IMR-90 (cell line): Measurements from ENCODE around the gene GRAMD1A. TPM values are rescaled to one million over a fixed set of nuclear protein-coding genes. Genes with fewer than 3 reads are reported as not detected.

ENCODE experiments used
- ATAC-seq: fragments of 200-7000 bp; cut with Tn5 transposase; 2 replicates; pipeline ENCODE4 v1.9.1; 2020; ENCODE audit warnings: low read depth, mild to moderate bottlenecking, moderate library complexity
- BruUV-seq: library from RNA; stranded (reverse); fragments of 400-500 nt; replicated peaks from 2 replicates; lab custom pipeline; 2021; lab: Mats Ljungman, UMichigan
- CTCF ChIA-PET: fragments of 300-600 bp; formaldehyde crosslinking; extraction: SDS; loops from one replicate; lab custom pipeline; 2021; ENCODE audit warnings: antibody characterized with exemption; lab: Yijun Ruan, JAX
- POLR2A ChIA-PET: fragments of 300-600 bp; sonication (Branson Sonifier 250); formaldehyde crosslinking; loops from one replicate; lab custom pipeline; 2022; ENCODE audit warnings: antibody characterized with exemption; ENCODE audit not compliant: unreplicated experiment; lab: Charles Lee
- DNase-seq: peaks from one replicate; pipeline ENCODE4 v3.0.0; 2013
- H2AFZ ChIP-seq: replicated peaks from 2 replicates; pipeline ENCODE3; 2013; ENCODE audit warnings: low read length, mild to moderate bottlenecking; ENCODE audit not compliant: poor library complexity
- H2AK5ac ChIP-seq: 2 replicates; pipeline ENCODE4 v1.6.1; 2013; ENCODE audit warnings: low read depth, low read length, inconsistent platforms
- H2AK9ac ChIP-seq: replicated peaks from 2 replicates; pipeline ENCODE3; 2013; ENCODE audit warnings: mild to moderate bottlenecking, low read depth, low read length, moderate library complexity; ENCODE audit not compliant: poor library complexity
- H2BK120ac ChIP-seq: 2 replicates; pipeline ENCODE4 v1.6.1; 2013; ENCODE audit warnings: low read depth, low read length, inconsistent platforms
- H2BK15ac ChIP-seq: 3 replicates; pipeline ENCODE4 v1.6.1; 2013; ENCODE audit warnings: low read depth, low read length, inconsistent platforms
- H2BK20ac ChIP-seq: 2 replicates; pipeline ENCODE4 v1.6.1; 2013; ENCODE audit warnings: low read depth, mild to moderate bottlenecking, inconsistent platforms, low read length, moderate library complexity
- H2BK5ac ChIP-seq: 2 replicates; pipeline ENCODE4 v1.6.1; 2013; ENCODE audit warnings: mild to moderate bottlenecking, low read depth, low read length, inconsistent platforms; ENCODE audit not compliant: poor library complexity, severe bottlenecking
- H3K14ac ChIP-seq: replicated peaks from 2 replicates; pipeline ENCODE4 v1.6.1; 2013; ENCODE audit warnings: low read depth, low read length, inconsistent platforms
- H3K18ac ChIP-seq: 2 replicates; pipeline ENCODE4 v1.6.1; 2013; ENCODE audit warnings: low read depth, low read length, control low read depth
- H3K23ac ChIP-seq: 2 replicates; pipeline ENCODE4 v1.6.1; 2013; ENCODE audit warnings: low read depth, low read length, inconsistent platforms
- H3K27ac ChIP-seq: 2 replicates; pipeline ENCODE4 v1.5.1; 2013; ENCODE audit warnings: mild to moderate bottlenecking, control low read depth, low read length; ENCODE audit not compliant: insufficient read depth
- H3K27me3 ChIP-seq: 2 replicates; pipeline ENCODE4 v1.6.1; 2013; ENCODE audit warnings: low read length; ENCODE audit not compliant: control insufficient read depth, insufficient read depth
- H3K36me3 ChIP-seq: 2 replicates; pipeline ENCODE4 v1.6.1; 2013; ENCODE audit warnings: low read length, mixed read lengths; ENCODE audit not compliant: control insufficient read depth, insufficient read depth
- H3K4ac ChIP-seq: 2 replicates; pipeline ENCODE4 v1.6.1; 2013; ENCODE audit warnings: low read depth, low read length, inconsistent platforms
- H3K4me1 ChIP-seq: 2 replicates; pipeline ENCODE4 v1.6.1; 2013; ENCODE audit warnings: low read length, mixed read lengths; ENCODE audit not compliant: control insufficient read depth, insufficient read depth
- H3K4me2 ChIP-seq: 2 replicates; pipeline ENCODE4 v1.6.1; 2013; ENCODE audit warnings: low read depth, mild to moderate bottlenecking, control low read depth, low read length, moderate library complexity
- H3K4me3 ChIP-seq: 2 replicates; pipeline ENCODE4 v1.5.1; 2013; ENCODE audit warnings: low read depth, mild to moderate bottlenecking, control low read depth, low read length, moderate library complexity; ENCODE audit not compliant: insufficient read depth
- H3K56ac ChIP-seq: 2 replicates; pipeline ENCODE4 v1.6.1; 2013; ENCODE audit warnings: low read length, inconsistent platforms; ENCODE audit not compliant: insufficient read depth; ENCODE audit errors: extremely low read depth
- H3K79me1 ChIP-seq, 2 experiments: 2 replicates each; pipeline ENCODE4 v1.6.1; 2013; ENCODE audit warnings: low read length in 2 of 2, inconsistent platforms in 1 of 2, low read depth in 1 of 2
- H3K9ac ChIP-seq: 2 replicates; pipeline ENCODE4 v1.6.1; 2013; ENCODE audit warnings: low read depth, low read length, control low read depth
- H3K9me1 ChIP-seq: 2 replicates; pipeline ENCODE4 v1.6.1; 2013; ENCODE audit warnings: low read length, inconsistent platforms; ENCODE audit not compliant: insufficient read depth
- H3K9me3 ChIP-seq: 2 replicates; pipeline ENCODE4 v1.6.1; 2013; ENCODE audit warnings: low read length; ENCODE audit not compliant: control insufficient read depth, insufficient read depth
- H4K20me1 ChIP-seq: 2 replicates; pipeline ENCODE4 v1.6.1; 2013; ENCODE audit warnings: low read length, inconsistent platforms; ENCODE audit not compliant: insufficient read depth
- H4K5ac ChIP-seq: 2 replicates; pipeline ENCODE4 v1.6.1; 2013; ENCODE audit warnings: mild to moderate bottlenecking, low read depth, low read length, control low read depth
- H4K8ac ChIP-seq, 2 experiments: 2 replicates each; pipeline ENCODE4 v1.6.1; 2013; ENCODE audit warnings: low read depth in 2 of 2, low read length in 2 of 2, control low read depth in 1 of 2, inconsistent platforms in 1 of 2
- H4K91ac ChIP-seq: 2 replicates; pipeline ENCODE4 v1.6.1; 2013; ENCODE audit warnings: low read depth, low read length, inconsistent platforms; ENCODE audit not compliant: insufficient read depth
- BHLHE40 ChIP-seq: fragments of 150-350 bp; IDR thresholded peaks from 2 replicates; pipeline ENCODE4 v1.6.1; 2016; ENCODE audit warnings: mild to moderate bottlenecking, low read depth, low read length
- CEBPB ChIP-seq: IDR thresholded peaks from 2 replicates; pipeline ENCODE4 v1.6.1; 2012; ENCODE audit warnings: low read depth, low read length, improper control_type of control experiment
- CHD1 ChIP-seq: IDR thresholded peaks from 2 replicates; pipeline ENCODE4 v1.6.1; 2012; ENCODE audit warnings: low read depth, low read length, improper control_type of control experiment
- CTCF ChIP-seq: conservative IDR thresholded peaks from 2 replicates; pipeline ENCODE4 v1.5.1; 2012; ENCODE audit warnings: mild to moderate bottlenecking, low read depth, low read length, improper control_type of control experiment
- ELK1 ChIP-seq: fragments of 150-350 bp; IDR thresholded peaks from 2 replicates; pipeline ENCODE4 v1.6.1; 2016; ENCODE audit warnings: low read depth, mild to moderate bottlenecking, low read length, moderate library complexity, borderline replicate concordance
- FOS ChIP-seq: fragments of 150-350 bp; IDR thresholded peaks from 2 replicates; pipeline ENCODE4 v1.6.1; 2016; ENCODE audit warnings: low read depth, low read length
- MAFK ChIP-seq: IDR thresholded peaks from 2 replicates; pipeline ENCODE4 v1.6.1; 2012; ENCODE audit warnings: low read depth, low read length, improper control_type of control experiment
- MAZ ChIP-seq: IDR thresholded peaks from 2 replicates; pipeline ENCODE4 v1.6.1; 2012; ENCODE audit warnings: low read depth, mild to moderate bottlenecking, low read length, improper control_type of control experiment, moderate library complexity, borderline replicate concordance
- MXI1 ChIP-seq: IDR thresholded peaks from 2 replicates; pipeline ENCODE4 v1.6.1; 2012; ENCODE audit warnings: low read depth, mild to moderate bottlenecking, low read length, moderate library complexity, borderline replicate concordance
- NFE2L2 ChIP-seq: fragments of 150-350 bp; IDR thresholded peaks from 2 replicates; pipeline ENCODE4 v1.6.1; 2016; ENCODE audit warnings: low read depth, mild to moderate bottlenecking, low read length
- POLR2A ChIP-seq: IDR thresholded peaks from 2 replicates; pipeline ENCODE4 v1.6.1; 2012; ENCODE audit warnings: mild to moderate bottlenecking, low read depth, low read length
- RAD21 ChIP-seq: IDR thresholded peaks from 2 replicates; pipeline ENCODE4 v1.6.1; 2012; ENCODE audit warnings: low read length, improper control_type of control experiment
- RCOR1 ChIP-seq: IDR thresholded peaks from 2 replicates; pipeline ENCODE4 v1.6.1; 2012; ENCODE audit warnings: mild to moderate bottlenecking, low read length, improper control_type of control experiment; ENCODE audit not compliant: insufficient replicate concordance
- RFX5 ChIP-seq: IDR thresholded peaks from 2 replicates; pipeline ENCODE4 v1.8.0; 2012; ENCODE audit warnings: low read depth, mild to moderate bottlenecking, low read length, moderate library complexity
- SMC3 ChIP-seq: fragments of 150-350 bp; IDR thresholded peaks from 2 replicates; pipeline ENCODE4 v1.6.1; 2016; ENCODE audit warnings: low read depth, mild to moderate bottlenecking, antibody characterized with exemption, low read length, moderate library complexity
- WGBS, 2 experiments: methylation state at CpG; one replicate each; pipeline versions ENCODE4 v1.1.5 to v1.1.7; 2013; ENCODE audit warnings: missing lambda C conversion rate in 2 of 2; ENCODE audit not compliant: insufficient read length in 1 of 2; ENCODE audit errors: extremely low coverage in 2 of 2; 5-methylcytosine and 5-hydroxymethylcytosine counted together
- dilution Hi-C: fragments of 300-500 bp; cut with HindIII; formaldehyde crosslinking; loops from one replicate; pipeline ENCODE4 v1.14.3; 2018; ENCODE audit warnings: low sequenced_read_pairs; ENCODE audit not compliant: unreplicated experiment
- in situ Hi-C: fragments of 300-500 bp; cut with MboI; formaldehyde crosslinking; loops from 3 replicates; pipeline ENCODE4 v1.14.3; 2019; ENCODE audit warnings: low sequenced_read_pairs, inconsistent platforms, mixed read lengths
- intact Hi-C: fragments of 100-400 bp; cut with micrococcal nuclease; formaldehyde crosslinking; loops from 2 replicates; pipeline ENCODE4 v1.10.0; 2022
- polyA plus RNA-seq, 3 experiments: library from polyadenylated mRNA; depleted of rRNA; stranded (reverse); fragments of >200 nt; gene quantifications; 2 replicates each; pipeline ENCODE4 v1.2.3, GENCODE V29; 2012; ENCODE audit warnings: low replicate concordance in 1 of 3
- total RNA-seq: library from RNA; depleted of rRNA; stranded (reverse); fragments of >200 nt; gene quantifications from 2 replicates; pipeline ENCODE4 v1.2.3, GENCODE V29; 2012
- TF ChIP-seq, protein P1 (sequence below): fragments of 150-350 bp; IDR thresholded peaks from 2 replicates; pipeline ENCODE4 v1.6.1; 2017; ENCODE audit warnings: mild to moderate bottlenecking, antibody characterized with exemption, low read length, low read depth

The GRAMD1A gene
- total and polyA plus RNA-seq, 2 of the 4 experiments (the other 2 are of a cell fraction) = 11.1 to 63.0 TPM

- no peaks in the 10 kb centered on the region for H3K27me3 ChIP-seq
- peaks cover 20% of the 10 kb centered on the region for H3K9me1 ChIP-seq
- peaks cover 41% of the 10 kb centered on the region for H3K9me3 ChIP-seq
- no peak overlapping the region for H2BK5ac ChIP-seq
- H3K27ac ChIP-seq = no peak overlapping the region
- H3K4me1 ChIP-seq = peaks cover 3% of the 10 kb centered on the region
- peak overlapping the region; percentile 24; the same call in 1 of the 2 replicates for H2AK5ac ChIP-seq
- no peak overlapping the region for H2AFZ ChIP-seq
- WGBS, 2 experiments = no CpG with 5 or more reads among the region's 7 CpGs
- dilution Hi-C loops = no loop called here
- H3K14ac ChIP-seq = no peak overlapping the region
- ChIA-PET POLR2A (no interaction called here), CTCF (no interaction called here)
- TF ChIP-seq, protein P1, sequence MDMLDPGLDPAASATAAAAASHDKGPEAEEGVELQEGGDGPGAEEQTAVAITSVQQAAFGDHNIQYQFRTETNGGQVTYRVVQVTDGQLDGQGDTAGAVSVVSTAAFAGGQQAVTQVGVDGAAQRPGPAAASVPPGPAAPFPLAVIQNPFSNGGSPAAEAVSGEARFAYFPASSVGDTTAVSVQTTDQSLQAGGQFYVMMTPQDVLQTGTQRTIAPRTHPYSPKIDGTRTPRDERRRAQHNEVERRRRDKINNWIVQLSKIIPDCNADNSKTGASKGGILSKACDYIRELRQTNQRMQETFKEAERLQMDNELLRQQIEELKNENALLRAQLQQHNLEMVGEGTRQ = no peak
- no peak for TF ChIP-seq MAFK
- TF ChIP-seq SMC3 = no peak
- TF ChIP-seq NFE2L2 = no peak
- TF ChIP-seq MXI1 = no peak
- TF ChIP-seq ELK1 = no peak
- no peak for TF ChIP-seq CTCF
- TF ChIP-seq CHD1 = no peak
- TF ChIP-seq BHLHE40 = no peak
- TF ChIP-seq FOS = no peak
- TF ChIP-seq RAD21 = no peak
- TF ChIP-seq CEBPB = no peak
- no peak for TF ChIP-seq MAZ
- TF ChIP-seq RCOR1 = no peak
- TF ChIP-seq POLR2A = no peak
- TF ChIP-seq RFX5 = no peak
- peaks cover 26% of the 10 kb centered on the region for H4K20me1 ChIP-seq
- no peak overlapping the region for H3K56ac ChIP-seq
- intact Hi-C loops = no loop called here
- H3K4me2 ChIP-seq = no peak overlapping the region
- no peak overlapping the region for H3K4me3 ChIP-seq
- no TSS peak for BruUV-seq
- H3K9ac ChIP-seq = no peak overlapping the region
- in situ Hi-C loops = no loop called here
- peaks cover 45 to 55% of the 10 kb centered on the region in 2 experiments for H3K79me1 ChIP-seq
- no peak overlapping the region for H4K5ac ChIP-seq
- H2AK9ac ChIP-seq = peak overlapping the region; percentile 32
- no peak overlapping the region for H3K23ac ChIP-seq
- no peak overlapping the region for H3K18ac ChIP-seq
- no peak overlapping the region for H2BK120ac ChIP-seq
- H3K36me3 ChIP-seq = peaks cover 35% of the 10 kb centered on the region
- H4K91ac ChIP-seq = no peak overlapping the region
- no peak overlapping the region for H4K8ac ChIP-seq
- H2BK15ac ChIP-seq = no peak overlapping the region
- H2BK20ac ChIP-seq = no peak overlapping the region
- no peak for DNase-seq
- no peak overlapping the region for H3K4ac ChIP-seq
- ATAC-seq = no peak
Measured at GRCh38 chr19:34959021-34959420, 41.1 kb upstream of the GRAMD1A start.
